H1 (cell line): ENCODE measurements around the gene NME1. TPM values are rescaled to one million over a fixed set of nuclear protein-coding genes. Genes with fewer than 3 reads are reported as not detected.

ENCODE experiments used
- CTCF ChIA-PET: fragments of 300-600 bp; sonication (Branson Sonifier 250); formaldehyde crosslinking; loops from one replicate; lab custom pipeline; 2021; ENCODE audit not compliant: partially characterized antibody; lab: Charles Lee
- POLR2A ChIA-PET: fragments of 300-600 bp; sonication (Branson Sonifier 250); formaldehyde crosslinking; loops from one replicate; lab custom pipeline; 2021; ENCODE audit warnings: inconsistent platforms; ENCODE audit not compliant: partially characterized antibody; lab: Charles Lee
- DNase-seq, 2 experiments: peaks; one replicate each; pipeline versions ENCODE4 v3.0.0 to v3.0.0-alpha.2; 2010 to 2022; ENCODE audit warnings: low spot score in 2 of 2, low read depth in 1 of 2, mixed read lengths in 1 of 2
- FAIRE-seq: peaks from 2 replicates; lab custom pipeline; 2011; peaks lifted over from hg19 to GRCh38; lab: Jason Lieb, UNC
- H2AFZ ChIP-seq: 2 replicates; pipeline ENCODE4 v1.8.1; 2012; ENCODE audit warnings: low read length, inconsistent platforms
- H2AK5ac ChIP-seq: 2 replicates; pipeline ENCODE4 v1.6.1; 2013; ENCODE audit warnings: low read depth, low read length
- H2BK120ac ChIP-seq: replicated peaks from 2 replicates; pipeline ENCODE3; 2013; ENCODE audit warnings: low read depth, low read length, inconsistent platforms
- H2BK12ac ChIP-seq: 2 replicates; pipeline ENCODE4 v1.6.1; 2013; ENCODE audit warnings: low read depth, low read length
- H2BK15ac ChIP-seq: 2 replicates; pipeline ENCODE4 v1.6.1; 2013; ENCODE audit warnings: low read length
- H2BK20ac ChIP-seq: 2 replicates; pipeline ENCODE4 v1.6.1; 2013; ENCODE audit warnings: low read length
- H2BK5ac ChIP-seq: 2 replicates; pipeline ENCODE4 v1.6.1; 2013; ENCODE audit warnings: low read depth, low read length
- H3K14ac ChIP-seq: 2 replicates; pipeline ENCODE4 v1.6.1; 2013; ENCODE audit warnings: inconsistent platforms; ENCODE audit not compliant: insufficient read length
- H3K18ac ChIP-seq: 2 replicates; pipeline ENCODE4 v1.6.1; 2013; ENCODE audit warnings: low read length; ENCODE audit errors: extremely low read depth
- H3K23ac ChIP-seq: 2 replicates; pipeline ENCODE4 v1.6.1; 2013; ENCODE audit warnings: inconsistent platforms; ENCODE audit not compliant: insufficient read length
- H3K23me2 ChIP-seq: 2 replicates; pipeline ENCODE4 v1.6.1; 2013; ENCODE audit warnings: low read depth, low read length
- H3K27ac ChIP-seq: 2 replicates; pipeline ENCODE4 v1.6.1; 2011; ENCODE audit warnings: low read depth, low read length, inconsistent platforms
- H3K27me3 ChIP-seq, 4 experiments: replicated peaks in 1 of 4; 1 replicate in 1 of 4; 2 replicates in 3 of 4; pipeline versions ENCODE4 v1.6.1 to v1.8.1; 2011 to 2013; ENCODE audit warnings: low read length in 3 of 4, mild to moderate bottlenecking in 3 of 4, inconsistent platforms in 2 of 4, mixed read lengths in 2 of 4, moderate library complexity in 1 of 4; ENCODE audit not compliant: control insufficient read depth in 3 of 4, insufficient read depth in 3 of 4; ENCODE audit errors: extremely low read depth in 1 of 4
- H3K36me3 ChIP-seq, 4 experiments: 2 replicates each; pipeline versions ENCODE4 v1.6.1 to v1.8.1; 2011 to 2013; ENCODE audit warnings: mild to moderate bottlenecking in 4 of 4, low read length in 3 of 4, moderate library complexity in 2 of 4, control low read depth in 1 of 4, inconsistent platforms in 1 of 4; ENCODE audit not compliant: insufficient read depth in 4 of 4, control insufficient read depth in 2 of 4
- H3K4ac ChIP-seq: replicated peaks from 2 replicates; pipeline ENCODE3; 2013; ENCODE audit warnings: low read length, low read depth, mixed read lengths, inconsistent platforms; ENCODE audit not compliant: insufficient read length
- H3K4me1 ChIP-seq, 4 experiments: replicated peaks in 1 of 4; 1 replicate in 1 of 4; 2 replicates in 3 of 4; pipeline versions ENCODE4 v1.6.1 to v1.8.1; 2011 to 2013; ENCODE audit warnings: low read length in 3 of 4, inconsistent platforms in 2 of 4, mixed read lengths in 1 of 4; ENCODE audit not compliant: insufficient read depth in 4 of 4, control insufficient read depth in 3 of 4
- H3K4me2 ChIP-seq, 2 experiments: 2 replicates each; pipeline versions ENCODE4 v1.6.1 to v1.8.1; 2011 to 2013; ENCODE audit warnings: low read depth in 2 of 2, low read length in 2 of 2, control low read depth in 1 of 2, inconsistent platforms in 1 of 2, mild to moderate bottlenecking in 1 of 2; ENCODE audit not compliant: insufficient read depth in 1 of 2
- H3K4me3 ChIP-seq, 4 experiments: fragments of 200-600, 300-600 bp in 1 of 4; sonication (generic), shearing (Covaris generic), sonication (Bioruptor Twin) in 1 of 4; 2 replicates each; pipeline versions ENCODE4 v1.5.1 to v1.8.1; 2011 to 2016; ENCODE audit warnings: low read length in 4 of 4, low read depth in 3 of 4, control low read depth in 2 of 4, inconsistent platforms in 2 of 4, mild to moderate bottlenecking in 2 of 4, mixed read lengths in 1 of 4, moderate library complexity in 1 of 4; ENCODE audit not compliant: insufficient read depth in 2 of 4; ENCODE audit errors: extremely low read depth in 1 of 4
- H3K56ac ChIP-seq: replicated peaks from 2 replicates; pipeline ENCODE3; 2013; ENCODE audit warnings: low read depth, mild to moderate bottlenecking, mixed read lengths, low read length, inconsistent platforms; ENCODE audit not compliant: insufficient read length
- H3K79me1 ChIP-seq: 2 replicates; pipeline ENCODE4 v1.6.1; 2013; ENCODE audit warnings: low read depth, low read length, control low read depth
- H3K79me2 ChIP-seq, 2 experiments: 2 replicates each; pipeline versions ENCODE4 v1.6.1 to v1.8.1; 2012 to 2013; ENCODE audit warnings: low read length in 2 of 2, mild to moderate bottlenecking in 2 of 2, inconsistent platforms in 1 of 2; ENCODE audit not compliant: insufficient read depth in 2 of 2, control insufficient read depth in 1 of 2
- H3K9ac ChIP-seq, 4 experiments: replicated peaks in 1 of 4; 1 replicate in 1 of 4; 2 replicates in 3 of 4; pipeline versions ENCODE4 v1.6.1 to v1.8.1; 2011 to 2013; ENCODE audit warnings: low read depth in 3 of 4, low read length in 3 of 4, control low read depth in 2 of 4, mild to moderate bottlenecking in 2 of 4, moderate library complexity in 2 of 4, inconsistent platforms in 1 of 4; ENCODE audit errors: extremely low read depth in 1 of 4
- H3K9me3 ChIP-seq, 2 experiments: 2 replicates each; pipeline versions ENCODE4 v1.6.1 to v1.8.1; 2012 to 2013; ENCODE audit warnings: mild to moderate bottlenecking in 2 of 2, moderate library complexity in 2 of 2, control low read depth in 1 of 2, inconsistent platforms in 1 of 2, low read depth in 1 of 2, low read length in 1 of 2, mixed read lengths in 1 of 2; ENCODE audit not compliant: insufficient read depth in 2 of 2
- H4K20me1 ChIP-seq, 2 experiments: replicated peaks in 1 of 2; 2 replicates each; pipeline versions ENCODE3 to v1.8.1; 2011 to 2013; ENCODE audit warnings: inconsistent platforms in 2 of 2, low read length in 2 of 2, mild to moderate bottlenecking in 1 of 2; ENCODE audit not compliant: insufficient read depth in 2 of 2, control insufficient read depth in 1 of 2
- H4K5ac ChIP-seq: 2 replicates; pipeline ENCODE4 v1.6.1; 2013; ENCODE audit warnings: low read length, low read depth, mixed read lengths, inconsistent platforms; ENCODE audit not compliant: insufficient read length
- H4K8ac ChIP-seq: 2 replicates; pipeline ENCODE4 v1.8.0; 2013; ENCODE audit warnings: mild to moderate bottlenecking, moderate library complexity, low read length, inconsistent platforms; ENCODE audit not compliant: insufficient read depth; ENCODE audit errors: extremely low read depth
- H4K91ac ChIP-seq: replicated peaks from 2 replicates; pipeline ENCODE3; 2013; ENCODE audit warnings: low read length, mixed read lengths, inconsistent platforms; ENCODE audit not compliant: insufficient read length
- CBX8 ChIP-seq: fragments of 300-800, 300-1000 bp; sonication (generic); IDR thresholded peaks from 2 replicates; pipeline ENCODE4 v1.7.1; 2016; ENCODE audit warnings: low read depth, low read length, borderline replicate concordance
- HDAC6 ChIP-seq: IDR thresholded peaks from one replicate; pipeline ENCODE4 v1.7.1; 2012; ENCODE audit warnings: low read depth, mild to moderate bottlenecking, inconsistent platforms, low read length, moderate library complexity
- JUN ChIP-seq: IDR thresholded peaks from 2 replicates; pipeline ENCODE4 v1.6.1; 2011; ENCODE audit warnings: low read depth, mild to moderate bottlenecking, improper control_type of control experiment, low read length
- RFX5 ChIP-seq: IDR thresholded peaks from 2 replicates; pipeline ENCODE4 v1.6.1; 2011; ENCODE audit warnings: low read depth, low read length, improper control_type of control experiment, borderline replicate concordance
- SP4 ChIP-seq: IDR thresholded peaks from 2 replicates; pipeline ENCODE4 v1.6.1; 2012; ENCODE audit warnings: low read length, inconsistent platforms
- TAF1 ChIP-seq: IDR thresholded peaks from 2 replicates; pipeline ENCODE4 v1.6.1; 2011; ENCODE audit warnings: mild to moderate bottlenecking, low read depth, low read length
- TBP ChIP-seq: IDR thresholded peaks from 2 replicates; pipeline ENCODE4 v1.6.1; 2011; ENCODE audit warnings: low read depth, low read length, improper control_type of control experiment
- TCF12 ChIP-seq: IDR thresholded peaks from 2 replicates; pipeline ENCODE4 v1.6.1; 2011; ENCODE audit warnings: low read depth, mild to moderate bottlenecking, low read length
- WGBS, 2 experiments: shearing (Covaris generic) in 1 of 2; methylation state at CpG; one replicate each; pipeline versions ENCODE4 v1.1.6 to v1.1.7; 2013 to 2015; ENCODE audit warnings: low lambda C conversion rate in 2 of 2, mixed read lengths in 2 of 2, inconsistent platforms in 1 of 2, low coverage in 1 of 2, missing lambda C conversion rate in 1 of 2; ENCODE audit not compliant: insufficient replicate concordance in 2 of 2, insufficient coverage in 1 of 2, insufficient read length in 1 of 2; ENCODE audit errors: extremely low coverage in 1 of 2, missing lambda C conversion rate in 1 of 2; 5-methylcytosine and 5-hydroxymethylcytosine counted together
- long read RNA-seq, 2 experiments: library from RNA in 1 of 2; library from capped mRNA in 1 of 2; stranded (forward); transcript quantifications; one replicate each; pipeline ENCODE4 v2.0.0, GENCODE V29; 2021; ENCODE audit warnings: inconsistent platforms in 1 of 2
- polyA minus RNA-seq, 3 experiments: library from RNA; depleted of rRNA, polyadenylated mRNA; stranded (reverse); fragments of >200 nt; gene quantifications; 1 replicate in 2 of 3; 2 replicates in 1 of 3; pipeline ENCODE4 v1.2.3, GENCODE V29; 2011
- polyA plus RNA-seq, 7 experiments: library from polyadenylated mRNA; depleted of rRNA in 3 of 7; stranded (reverse) in 5 of 7; unstranded in 2 of 7; fragments of >200 nt in 5 of 7; fragments of 200-250 nt in 2 of 7; gene quantifications; 1 replicate in 5 of 7; 2 replicates in 1 of 7; 4 replicates in 1 of 7; pipeline versions ENCODE4 v1.2.1 to v1.2.3, GENCODE V29; 2011 to 2013; ENCODE audit warnings: missing spikeins in 2 of 7, mixed read lengths in 2 of 7
- total RNA-seq: library from RNA; stranded (reverse); fragmentation: NEBNext Ultra II Directional; extraction: Animal tissue kit (Norgen Biotek cat#: 25700); gene quantifications from 2 replicates; pipeline ENCODE4 v1.2.1, GENCODE V29; 2021

Gene NME1
- total RNA-seq, result 307 and 310 TPM in 2 replicates
- polyA plus RNA-seq (2011; rRNA removed), result 306 and 380 TPM in 2 replicates
- 344 TPM for polyA plus RNA-seq (2011; cell fraction: cytosol; rRNA removed)
- 122 TPM for polyA plus RNA-seq (2011; cell fraction: nucleus; rRNA removed)
- 275 to 351 TPM (median 323 TPM) in 4 replicates for polyA plus RNA-seq (2012, experiment 1 of 2)
- polyA plus RNA-seq (2012, experiment 2 of 2), result 544 TPM
- 213 TPM for polyA plus RNA-seq (2013, experiment 1 of 2)
- polyA plus RNA-seq (2013, experiment 2 of 2), result 231 TPM
- polyA minus RNA-seq (2011; rRNA and poly(A)+ RNA removed), result 86.8 and 109 TPM in 2 replicates
- polyA minus RNA-seq (2011; cell fraction: cytosol; rRNA and poly(A)+ RNA removed), result 38.3 TPM
- 44.8 TPM for polyA minus RNA-seq (2011; cell fraction: nucleus; rRNA and poly(A)+ RNA removed)
- long read RNA-seq, experiment 1, transcript NME1-203 (5 exons, 940 nt), result major isoform, 209 of 355 reads
- long read RNA-seq, experiment 1, transcript NME1-202 (6 exons, 986 nt), result minor isoform, 14 of 355 reads
- long read RNA-seq, experiment 1, partial matches to known transcripts, result 97 of 355 reads
- long read RNA-seq, experiment 1, other reads (novel, unspliced or antisense), result 32 of 355 reads
- long read RNA-seq, experiment 2, transcript NME1-203 (5 exons, 940 nt), result minor isoform, 45 of 135 reads
- long read RNA-seq, experiment 2, transcript NME1-202 (6 exons, 986 nt), result major isoform, 63 of 135 reads
- long read RNA-seq, experiment 2, partial matches to known transcripts, result 19 of 135 reads
- long read RNA-seq, experiment 2, other reads (novel, unspliced or antisense), result 4 of 135 reads

DNA sequence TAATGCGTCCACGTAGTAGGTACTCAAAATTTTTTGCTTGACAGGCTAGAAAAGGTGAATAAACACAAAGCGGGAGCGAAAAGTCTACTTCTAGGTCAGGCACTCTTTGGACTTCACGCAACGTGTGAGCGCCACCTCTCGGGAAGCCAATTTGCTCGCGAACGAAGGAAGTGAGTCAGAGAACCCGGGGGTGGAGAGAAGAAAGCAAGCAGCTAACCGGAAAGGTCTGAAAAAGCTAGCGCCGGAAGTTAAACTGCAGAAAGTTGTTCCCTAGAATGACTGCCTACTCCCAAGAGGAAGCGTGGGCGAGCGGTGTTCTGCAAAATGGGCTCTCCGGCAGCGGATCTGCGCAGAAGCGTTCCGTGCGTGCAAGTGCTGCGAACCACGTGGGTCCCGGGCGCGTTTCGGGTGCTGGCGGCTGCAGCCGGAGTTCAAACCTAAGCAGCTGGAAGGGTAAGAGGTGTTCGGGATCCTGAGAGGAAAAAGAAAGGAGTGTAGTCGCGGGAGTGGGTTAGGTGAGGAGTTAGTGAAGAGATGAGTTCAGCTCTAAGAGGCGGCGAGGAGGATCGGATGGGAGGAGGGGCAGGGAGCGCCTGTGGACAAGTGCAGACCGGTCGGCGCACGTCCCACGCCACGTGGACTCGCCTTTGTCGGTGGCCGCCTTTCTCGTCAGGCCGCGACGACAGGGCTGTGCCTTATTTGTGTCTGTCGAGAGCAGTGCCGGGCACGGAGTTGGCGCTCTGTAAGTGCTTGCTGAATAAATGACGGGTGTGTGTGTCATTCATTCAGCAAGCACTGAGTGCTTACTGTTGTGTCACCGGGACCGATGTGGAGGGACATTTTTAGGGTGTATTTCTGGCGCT, at the start of gene NME1:
NME1 (plus strand) TSS at position 350 of the 863 bp plus-strand sequence. CDS start 2,096 bp downstream, outside the sequence.
- Histone ChIP-seq H3K4me3 (peak within 1 kb of the TSS; percentile 71 to 91 (median 80)), H3K27ac (peak within 1 kb of the TSS; percentile 72), H3K14ac (no peak within 1 kb of the TSS), H3K36me3 (peaks cover 9 to 19% (median 13%) of the 10 kb centered on the region in 4 experiments), H3K79me2 (peaks cover 10 to 42% of the 10 kb centered on the region in 2 experiments), H4K8ac (peak within 1 kb of the TSS; percentile 95; the same call in 1 of the 2 replicates), H2BK15ac (no peak within 1 kb of the TSS), H2BK12ac (peak within 1 kb of the TSS; percentile 30; the same call in 1 of the 2 replicates), H3K9ac (peak within 1 kb of the TSS; percentile 76 to 94 (median 89)), H3K23me2 (peaks cover 5% of the 10 kb centered on the region), H2AFZ (peak within 1 kb of the TSS; percentile 93), H2AK5ac (peak within 1 kb of the TSS; percentile 2; the same call in 1 of the 2 replicates), H4K91ac (peak within 1 kb of the TSS; percentile 76), H3K23ac (no peak within 1 kb of the TSS), H2BK120ac (no peak within 1 kb of the TSS), H4K20me1 (peaks cover 0 to 4% of the 10 kb centered on the region in 2 experiments), H3K4me2 (peak within 1 kb of the TSS; percentile 85 to 95), H2BK20ac (no peak within 1 kb of the TSS), H3K56ac (peak within 1 kb of the TSS; percentile 95), H3K27me3 (no peaks in the 10 kb centered on the region), H3K9me3 (no peaks in the 10 kb centered on the region), H2BK5ac (peak within 1 kb of the TSS; percentile 86), H3K79me1 (peaks cover 11% of the 10 kb centered on the region), H3K18ac (peak within 1 kb of the TSS; percentile 75), H4K5ac (peak within 1 kb of the TSS; percentile 88), H3K4me1 (peaks cover 0 to 2% (median 0%) of the 10 kb centered on the region in 4 experiments; a peak in 3 of 7 replicates), H3K4ac (peak within 1 kb of the TSS; percentile 70)
- peak; percentile 97 to 99 for DNase-seq
- POLR2A ChIA-PET, result interaction anchor here (0.7 to 6.1 kb wide), 15 partner anchors 11 to 287 kb away, joined by 3 to 82 read pairs (median 4); partner anchors contain the start of genes NME2, SPAG9 and TOB1
- peak; percentile 82 for FAIRE-seq
- CTCF ChIA-PET, result interaction anchor here (0.7 to 2.0 kb wide), 23 partner anchors 10 to 368 kb away, joined by 3 to 9 read pairs (median 4); partner anchors contain the start of gene SPAG9
- WGBS, 2 experiments, result 1% methylated on average over 60 of the region's 60 CpGs; no CpG with 5 or more reads in 1 of the 2 experiments
- TF ChIP-seq HDAC6 (no peak), JUN (peak; percentile 62), TCF12 (no peak), TAF1 (peak; percentile 99), RFX5 (no peak), CBX8 (no peak), TBP (peak; percentile 96), SP4 (peak; percentile 95)
